HepG2 (cell line): ENCODE data around the gene RHBDF2. TPM values are rescaled to one million over a fixed set of nuclear protein-coding genes. Genes with fewer than 3 reads are reported as not detected.
A peak's percentile ranks its signal among the peaks of the same experiment; 100 is the strongest.

ENCODE experiments used
- AHDC1 ChIP-seq: sonication (generic); formaldehyde crosslinking; IDR thresholded peaks from 2 replicates; pipeline ENCODE4 v1.5.1; 2020; ENCODE audit warnings: mild to moderate bottlenecking, missing genetic modification reagents, borderline replicate concordance
- CBFB ChIP-seq: sonication (generic); formaldehyde crosslinking; IDR thresholded peaks from 2 replicates; pipeline ENCODE4 v1.4.0; 2020; ENCODE audit warnings: missing genetic modification reagents
- HCFC1 ChIP-seq: fragments of 150-350 bp; IDR thresholded peaks from 2 replicates; pipeline ENCODE4 v1.6.1; 2014; ENCODE audit warnings: low read depth, low read length
- IKZF5 ChIP-seq: IDR thresholded peaks from 2 replicates; pipeline ENCODE4 v1.6.1; 2018; ENCODE audit warnings: missing genetic modification reagents, mild to moderate bottlenecking, missing compliant biosample characterization
- NFE2 ChIP-seq: sonication (generic); formaldehyde crosslinking; IDR thresholded peaks from 2 replicates; pipeline ENCODE4 v1.4.0; 2020; ENCODE audit warnings: missing genetic modification reagents
- PLRG1 ChIP-seq: fragments of 450-650 bp; conservative IDR thresholded peaks from 2 replicates; pipeline ENCODE4 v1.6.1; 2016
- PRDM4 ChIP-seq: sonication (generic); formaldehyde crosslinking; IDR thresholded peaks from 2 replicates; pipeline ENCODE4 v1.9.0; 2021; ENCODE audit warnings: missing genetic modification reagents, borderline replicate concordance
- SKIL ChIP-seq: sonication (generic); formaldehyde crosslinking; IDR thresholded peaks from 2 replicates; pipeline ENCODE4 v1.8.0; 2022; ENCODE audit warnings: missing genetic modification reagents, mild to moderate bottlenecking, moderate library complexity, borderline replicate concordance
- SNAI1 ChIP-seq: sonication (generic); formaldehyde crosslinking; IDR thresholded peaks from 2 replicates; pipeline ENCODE4 v1.5.0; 2020; ENCODE audit warnings: mild to moderate bottlenecking, missing genetic modification reagents, borderline replicate concordance
- YEATS4 ChIP-seq: sonication (generic); formaldehyde crosslinking; IDR thresholded peaks from 2 replicates; pipeline ENCODE4 v1.4.0; 2020; ENCODE audit warnings: missing genetic modification reagents, borderline replicate concordance
- ZBTB7A ChIP-seq: sonication (generic); formaldehyde crosslinking; IDR thresholded peaks from 2 replicates; pipeline ENCODE4 v1.8.0; 2022; ENCODE audit warnings: mild to moderate bottlenecking, missing genetic modification reagents
- ZMAT3 ChIP-seq: sonication (generic); formaldehyde crosslinking; conservative IDR thresholded peaks from 2 replicates; pipeline ENCODE4 v1.7.0; 2021; ENCODE audit warnings: missing genetic modification reagents
- ZNF274 ChIP-seq: sonication (generic); formaldehyde crosslinking; IDR thresholded peaks from 2 replicates; pipeline ENCODE4 v1.5.1; 2020; ENCODE audit warnings: mild to moderate bottlenecking, missing genetic modification reagents
- ZNF280B ChIP-seq: sonication (generic); formaldehyde crosslinking; IDR thresholded peaks from 2 replicates; pipeline ENCODE4 v1.5.0; 2020; ENCODE audit warnings: missing genetic modification reagents, mild to moderate bottlenecking, borderline replicate concordance
- ZNF788 ChIP-seq: sonication (generic); formaldehyde crosslinking; IDR thresholded peaks from 2 replicates; pipeline ENCODE4 v1.5.0; 2020; ENCODE audit warnings: mild to moderate bottlenecking, missing genetic modification reagents, borderline replicate concordance
- ZNF841 ChIP-seq: sonication (generic); formaldehyde crosslinking; IDR thresholded peaks from 2 replicates; pipeline ENCODE4 v1.8.1; 2023; ENCODE audit warnings: missing genetic modification reagents, borderline replicate concordance
- polyA plus RNA-seq, 8 experiments: library from polyadenylated mRNA; depleted of rRNA in 3 of 8; stranded (reverse) in 7 of 8; unstranded in 1 of 8; fragments of >200 nt; fragmentation: Illumina TruSeq in 4 of 8; extraction: Trizol in 4 of 8; gene quantifications; 2 replicates each; pipeline versions ENCODE4 v1.2.1 to v1.2.3, GENCODE V29; 2011 to 2016; ENCODE audit warnings: low read depth in 4 of 8, missing spikeins in 1 of 8, mixed read lengths in 1 of 8; ENCODE audit not compliant: insufficient read depth in 1 of 8
- total RNA-seq, 5 experiments: library from RNA; depleted of rRNA; stranded (reverse); fragments of >200 nt; fragmentation: Illumina TruSeq; extraction: Trizol; gene quantifications; 2 replicates each; pipeline ENCODE4 v1.2.3, GENCODE V29; 2016; ENCODE audit warnings: low read depth in 1 of 5

The RHBDF2 gene
- total and polyA plus RNA-seq, 2 of the 13 experiments (the other 11 are each of a cell fraction or from before 2014, with no cell fraction given) = 7.8 to 24.2 TPM

- TF ChIP-seq AHDC1 (no peak), ZMAT3 (CRISPR knock-in tag) (peak; percentile 70; the same call in 1 of the 2 replicates), HCFC1 (no peak), ZNF274 (CRISPR knock-in tag) (peak; percentile 57; the same call in 1 of the 2 replicates), SNAI1 (CRISPR knock-in tag) (no peak), IKZF5 (CRISPR knock-in tag) (peak; percentile 48), PLRG1 (no peak), NFE2 (CRISPR knock-in tag) (no peak), YEATS4 (CRISPR knock-in tag) (no peak), ZNF841 (CRISPR knock-in tag) (no peak), CBFB (CRISPR knock-in tag) (no peak; the same call in 1 of the 2 replicates), ZNF280B (CRISPR knock-in tag) (peak; percentile 90), PRDM4 (CRISPR knock-in tag) (no peak), ZNF788 (CRISPR knock-in tag) (peak; percentile 82; the same call in 1 of the 2 replicates), ZBTB7A (CRISPR knock-in tag) (no peak), SKIL (CRISPR knock-in tag) (no peak)
Measured at GRCh38 chr17:76527430-76528111, 26.3 kb upstream of the RHBDF2 start (continued).
